GM23338 (cell line): ENCODE data around the gene ZMAT5.

Experiments
- CREB1 ChIP-seq: fragments of 250-450 bp; sonication (Bioruptor Pico); IDR thresholded peaks from 2 replicates; pipeline ENCODE4 v1.5.0; 2020; ENCODE audit warnings: low read depth, mild to moderate bottlenecking, moderate library complexity
- EZH2 ChIP-seq: fragments of 200-600 bp; sonication (generic); IDR thresholded peaks from one replicate; pipeline ENCODE4 v1.8.0; 2017; ENCODE audit warnings: antibody characterized with exemption, mild to moderate bottlenecking, low read depth; ENCODE audit not compliant: unreplicated experiment
- EZH2phosphoT487 ChIP-seq: fragments of 200-600 bp; sonication (generic); IDR thresholded peaks from one replicate; pipeline ENCODE4 v1.8.1; 2018; ENCODE audit warnings: antibody characterized with exemption; ENCODE audit not compliant: unreplicated experiment
- JUNB ChIP-seq: IDR thresholded peaks from one replicate; pipeline ENCODE4 v1.6.1; 2016; ENCODE audit warnings: antibody characterized with exemption; ENCODE audit not compliant: unreplicated experiment
- NANOG ChIP-seq: IDR thresholded peaks from 2 replicates; pipeline ENCODE4 v1.6.1; 2016; ENCODE audit warnings: antibody characterized with exemption, borderline replicate concordance
- POLR2AphosphoS5 ChIP-seq: IDR thresholded peaks from 2 replicates; pipeline ENCODE4 v1.6.1; 2016; ENCODE audit warnings: antibody characterized with exemption, low read depth
- STAT1 ChIP-seq: IDR thresholded peaks from one replicate; pipeline ENCODE4 v1.6.1; 2016; ENCODE audit warnings: antibody characterized with exemption; ENCODE audit not compliant: unreplicated experiment
- ZNF331 ChIP-seq: fragments of 250-450 bp; sonication (Bioruptor Pico); IDR thresholded peaks from 2 replicates; pipeline ENCODE4 v1.5.0; 2020; ENCODE audit warnings: low read depth, mild to moderate bottlenecking, moderate library complexity
- TF ChIP-seq, protein P1 (sequence below), 2 experiments: fragments of 200-600 bp in 1 of 2; sonication (generic) in 1 of 2; conservative IDR thresholded peaks; 2 replicates each; pipeline versions ENCODE4 v1.5.1 to v1.6.1; 2016 to 2017; ENCODE audit warnings: antibody characterized with exemption in 2 of 2, low read depth in 2 of 2, mild to moderate bottlenecking in 2 of 2, moderate library complexity in 1 of 2
- TF ChIP-seq, protein P2 (sequence below): IDR thresholded peaks from one replicate; pipeline ENCODE4 v1.6.1; 2018; ENCODE audit warnings: antibody characterized with exemption; ENCODE audit not compliant: unreplicated experiment
- TF ChIP-seq, protein P3 (sequence below): IDR thresholded peaks from 2 replicates; pipeline ENCODE4 v1.6.1; 2016; ENCODE audit warnings: antibody characterized with exemption

DNA sequence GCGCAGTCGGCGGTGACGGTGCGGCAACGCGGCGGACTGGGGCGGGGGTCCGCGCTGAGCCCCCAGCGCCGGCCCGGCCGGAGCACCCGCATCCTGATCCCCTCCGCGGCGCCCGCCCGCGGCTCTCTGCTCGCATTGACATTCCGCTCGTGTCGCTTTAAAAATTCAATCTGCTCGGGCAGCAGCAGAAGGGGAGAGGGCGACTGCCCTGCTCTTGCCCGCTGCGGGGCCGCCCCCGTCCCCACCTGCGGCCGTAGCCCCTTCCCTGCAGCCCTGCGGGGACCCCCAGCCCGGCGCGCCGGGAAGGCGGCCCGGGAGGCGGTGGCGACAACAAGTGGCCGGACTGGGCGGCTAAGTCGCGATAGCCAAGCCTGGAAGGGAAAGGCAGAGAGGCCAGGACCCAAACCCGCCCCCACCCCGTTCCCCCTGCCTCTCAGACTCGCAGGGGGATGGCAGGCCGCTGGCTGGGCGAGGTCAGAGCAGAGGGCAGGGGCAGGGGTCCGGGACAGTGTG lies 45.9 kb downstream of the ZMAT5 start:
- TF ChIP-seq, protein P1, sequence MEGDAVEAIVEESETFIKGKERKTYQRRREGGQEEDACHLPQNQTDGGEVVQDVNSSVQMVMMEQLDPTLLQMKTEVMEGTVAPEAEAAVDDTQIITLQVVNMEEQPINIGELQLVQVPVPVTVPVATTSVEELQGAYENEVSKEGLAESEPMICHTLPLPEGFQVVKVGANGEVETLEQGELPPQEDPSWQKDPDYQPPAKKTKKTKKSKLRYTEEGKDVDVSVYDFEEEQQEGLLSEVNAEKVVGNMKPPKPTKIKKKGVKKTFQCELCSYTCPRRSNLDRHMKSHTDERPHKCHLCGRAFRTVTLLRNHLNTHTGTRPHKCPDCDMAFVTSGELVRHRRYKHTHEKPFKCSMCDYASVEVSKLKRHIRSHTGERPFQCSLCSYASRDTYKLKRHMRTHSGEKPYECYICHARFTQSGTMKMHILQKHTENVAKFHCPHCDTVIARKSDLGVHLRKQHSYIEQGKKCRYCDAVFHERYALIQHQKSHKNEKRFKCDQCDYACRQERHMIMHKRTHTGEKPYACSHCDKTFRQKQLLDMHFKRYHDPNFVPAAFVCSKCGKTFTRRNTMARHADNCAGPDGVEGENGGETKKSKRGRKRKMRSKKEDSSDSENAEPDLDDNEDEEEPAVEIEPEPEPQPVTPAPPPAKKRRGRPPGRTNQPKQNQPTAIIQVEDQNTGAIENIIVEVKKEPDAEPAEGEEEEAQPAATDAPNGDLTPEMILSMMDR (conservative IDR thresholded peaks at IDR 0.05; ENCODE audit: low read depth in 2 of 2) = no peak
- TF ChIP-seq, protein P2, sequence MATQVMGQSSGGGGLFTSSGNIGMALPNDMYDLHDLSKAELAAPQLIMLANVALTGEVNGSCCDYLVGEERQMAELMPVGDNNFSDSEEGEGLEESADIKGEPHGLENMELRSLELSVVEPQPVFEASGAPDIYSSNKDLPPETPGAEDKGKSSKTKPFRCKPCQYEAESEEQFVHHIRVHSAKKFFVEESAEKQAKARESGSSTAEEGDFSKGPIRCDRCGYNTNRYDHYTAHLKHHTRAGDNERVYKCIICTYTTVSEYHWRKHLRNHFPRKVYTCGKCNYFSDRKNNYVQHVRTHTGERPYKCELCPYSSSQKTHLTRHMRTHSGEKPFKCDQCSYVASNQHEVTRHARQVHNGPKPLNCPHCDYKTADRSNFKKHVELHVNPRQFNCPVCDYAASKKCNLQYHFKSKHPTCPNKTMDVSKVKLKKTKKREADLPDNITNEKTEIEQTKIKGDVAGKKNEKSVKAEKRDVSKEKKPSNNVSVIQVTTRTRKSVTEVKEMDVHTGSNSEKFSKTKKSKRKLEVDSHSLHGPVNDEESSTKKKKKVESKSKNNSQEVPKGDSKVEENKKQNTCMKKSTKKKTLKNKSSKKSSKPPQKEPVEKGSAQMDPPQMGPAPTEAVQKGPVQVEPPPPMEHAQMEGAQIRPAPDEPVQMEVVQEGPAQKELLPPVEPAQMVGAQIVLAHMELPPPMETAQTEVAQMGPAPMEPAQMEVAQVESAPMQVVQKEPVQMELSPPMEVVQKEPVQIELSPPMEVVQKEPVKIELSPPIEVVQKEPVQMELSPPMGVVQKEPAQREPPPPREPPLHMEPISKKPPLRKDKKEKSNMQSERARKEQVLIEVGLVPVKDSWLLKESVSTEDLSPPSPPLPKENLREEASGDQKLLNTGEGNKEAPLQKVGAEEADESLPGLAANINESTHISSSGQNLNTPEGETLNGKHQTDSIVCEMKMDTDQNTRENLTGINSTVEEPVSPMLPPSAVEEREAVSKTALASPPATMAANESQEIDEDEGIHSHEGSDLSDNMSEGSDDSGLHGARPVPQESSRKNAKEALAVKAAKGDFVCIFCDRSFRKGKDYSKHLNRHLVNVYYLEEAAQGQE = no peak
- peak; percentile 65 for TF ChIP-seq EZH2
- TF ChIP-seq, protein P3, sequence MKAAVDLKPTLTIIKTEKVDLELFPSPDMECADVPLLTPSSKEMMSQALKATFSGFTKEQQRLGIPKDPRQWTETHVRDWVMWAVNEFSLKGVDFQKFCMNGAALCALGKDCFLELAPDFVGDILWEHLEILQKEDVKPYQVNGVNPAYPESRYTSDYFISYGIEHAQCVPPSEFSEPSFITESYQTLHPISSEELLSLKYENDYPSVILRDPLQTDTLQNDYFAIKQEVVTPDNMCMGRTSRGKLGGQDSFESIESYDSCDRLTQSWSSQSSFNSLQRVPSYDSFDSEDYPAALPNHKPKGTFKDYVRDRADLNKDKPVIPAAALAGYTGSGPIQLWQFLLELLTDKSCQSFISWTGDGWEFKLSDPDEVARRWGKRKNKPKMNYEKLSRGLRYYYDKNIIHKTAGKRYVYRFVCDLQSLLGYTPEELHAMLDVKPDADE = no peak
- TF ChIP-seq EZH2phosphoT487 = no peak
- TF ChIP-seq POLR2AphosphoS5 = no peak
- no peak for TF ChIP-seq STAT1
- no peak for TF ChIP-seq ZNF331
- TF ChIP-seq CREB1 = no peak
- no peak for TF ChIP-seq JUNB
- no peak for TF ChIP-seq NANOG
